Hindlimb muscle (tissue), 1 donor: ENCODE data around the gene ATRAID. TPM values are rescaled to one million over a fixed set of nuclear protein-coding genes. Genes with fewer than 3 reads are reported as not detected.
A peak's percentile ranks its signal among the peaks of the same experiment; 100 is the strongest.
"Not testable (repeated sequence)": the region's sequence is repeated elsewhere in the genome, so short reads cannot be mapped to it uniquely, and the experiment has no call there.

Experiments used
- DNase-seq: peaks from one replicate; pipeline ENCODE4 v3.0.0-alpha.2; 2013
- polyA plus RNA-seq: library from polyadenylated mRNA; unstranded; fragments of 120-200 nt; gene quantifications from one replicate; pipeline ENCODE4 v1.2.1, GENCODE V29; 2013; ENCODE audit not compliant: insufficient read length

ATRAID gene
- 83.7 TPM for polyA plus RNA-seq

GRCh38 chr2:27211943-27212625, at the start of gene ATRAID, which contains the start of gene SLC5A6:
Gene ATRAID (plus strand): TSS chr2:27212041. CDS start chr2:27212369, 328 bp downstream.
Gene SLC5A6 (minus strand): TSS chr2:27212268. CDS start chr2:27207650, 4,618 bp downstream.
- peak; percentile 94 for DNase-seq

DNA sequence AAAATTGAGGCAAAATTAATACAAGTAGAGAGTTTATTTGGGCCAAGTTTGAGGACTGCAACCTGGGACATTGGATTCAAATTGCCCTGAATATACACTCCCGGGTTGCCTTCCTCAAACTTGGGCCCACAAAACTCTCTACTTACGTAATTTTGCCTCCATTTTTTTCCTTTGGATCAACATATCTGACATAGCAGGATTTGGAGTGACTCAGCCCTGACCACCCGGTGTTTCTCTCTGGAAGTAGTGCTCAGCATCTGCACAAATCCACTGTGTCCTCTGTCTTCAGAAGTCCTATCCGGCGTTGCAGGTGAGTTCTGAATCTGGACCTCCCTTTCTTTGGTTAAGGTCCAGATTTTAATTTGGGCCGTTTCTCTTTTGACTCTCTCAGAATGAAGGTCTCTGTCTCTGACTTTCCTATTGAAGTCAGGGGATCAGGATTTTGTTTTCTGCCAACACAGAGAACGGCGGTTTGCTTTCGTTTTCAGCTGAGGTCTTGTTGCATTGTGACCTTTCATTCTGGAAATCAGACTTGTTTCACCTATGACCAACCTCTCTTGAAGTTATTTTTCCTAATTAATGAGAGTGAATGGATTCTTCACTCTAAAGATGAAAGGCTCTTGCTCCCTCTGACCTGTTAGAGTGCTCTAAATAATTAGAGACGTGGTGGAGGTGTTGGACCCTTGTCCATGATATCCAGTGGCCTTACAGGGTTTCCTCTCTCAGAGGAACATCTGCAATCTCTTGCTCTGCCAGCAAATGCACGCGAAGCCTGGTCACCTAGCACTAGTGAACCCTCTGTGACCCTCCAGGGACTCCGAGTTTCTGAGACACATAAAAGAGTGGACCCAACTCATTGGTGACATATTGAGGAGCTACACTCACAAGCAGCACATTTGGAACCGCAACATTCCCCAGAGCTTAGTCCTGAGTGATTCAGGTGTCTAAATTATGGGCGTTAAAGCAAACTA, 49.4 kb upstream of the ATRAID start:
- no peak for DNase-seq

- DNase-seq = no peak
Measured at GRCh38 chr2:27164960-27165763, 46.7 kb upstream of the ATRAID start.

DNA sequence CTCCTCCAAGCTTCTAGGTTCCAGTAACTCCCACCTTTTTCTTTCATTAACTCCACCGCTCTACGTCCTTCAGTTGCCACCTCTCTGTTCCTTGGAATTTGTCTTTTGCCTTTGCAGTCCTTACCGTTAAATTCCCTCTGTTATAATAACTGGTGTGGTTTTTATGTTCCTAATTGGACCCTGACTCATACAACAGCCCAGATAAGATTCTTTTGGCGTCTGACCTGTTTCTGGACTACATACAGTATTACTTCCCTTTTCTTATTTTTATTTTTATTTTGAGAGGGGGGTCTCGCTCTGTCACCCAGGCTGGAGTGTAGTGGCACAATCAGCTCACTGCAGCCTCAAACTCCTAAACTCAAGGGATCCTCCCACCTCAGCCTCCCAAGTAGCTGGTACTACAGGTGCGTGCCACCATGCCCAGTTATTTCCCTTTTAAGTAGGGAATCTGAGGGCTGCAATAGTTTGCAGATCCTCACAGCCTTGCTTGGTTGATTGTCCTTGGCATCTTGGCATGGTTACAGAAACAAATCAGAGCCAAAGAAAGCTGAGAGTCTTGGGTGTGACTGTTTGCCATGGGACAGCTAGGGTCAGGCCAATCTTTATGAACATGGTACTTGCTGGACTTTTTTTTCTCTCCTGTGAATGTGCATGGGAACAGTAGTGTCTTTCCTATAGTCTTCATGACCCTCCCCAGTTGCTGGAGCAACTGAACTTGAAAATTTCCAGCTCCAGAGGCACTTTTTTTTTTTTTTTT, 41.1 kb upstream of the ATRAID start:
- no peak for DNase-seq

- DNase-seq = no peak
Measured at GRCh38 chr2:27171351-27171848, 40.4 kb upstream of the ATRAID start.

- no peak for DNase-seq
Measured at GRCh38 chr2:27174638-27175037, 37.2 kb upstream of the ATRAID start.

DNA sequence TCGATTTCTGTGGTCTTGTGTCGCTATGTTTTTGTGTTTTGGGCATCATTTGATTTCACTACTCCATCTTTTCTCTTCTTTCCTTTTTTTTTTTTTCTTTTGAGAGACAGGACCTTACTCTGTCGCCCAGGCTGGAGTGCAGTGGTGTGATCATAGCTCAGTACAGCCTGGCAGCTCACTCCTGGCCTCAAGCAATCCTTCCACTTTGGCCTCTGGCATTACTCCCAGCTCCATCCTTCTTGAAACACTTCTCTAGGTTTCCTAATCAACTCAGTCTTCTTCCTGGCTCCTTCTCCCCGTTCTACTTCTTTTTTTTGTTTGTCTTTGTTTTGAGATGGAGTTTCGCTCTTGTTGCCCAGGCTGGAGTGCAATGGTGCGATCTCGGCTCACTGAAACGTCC, 36.5 kb upstream of the ATRAID start:
- no peak for DNase-seq

DNA sequence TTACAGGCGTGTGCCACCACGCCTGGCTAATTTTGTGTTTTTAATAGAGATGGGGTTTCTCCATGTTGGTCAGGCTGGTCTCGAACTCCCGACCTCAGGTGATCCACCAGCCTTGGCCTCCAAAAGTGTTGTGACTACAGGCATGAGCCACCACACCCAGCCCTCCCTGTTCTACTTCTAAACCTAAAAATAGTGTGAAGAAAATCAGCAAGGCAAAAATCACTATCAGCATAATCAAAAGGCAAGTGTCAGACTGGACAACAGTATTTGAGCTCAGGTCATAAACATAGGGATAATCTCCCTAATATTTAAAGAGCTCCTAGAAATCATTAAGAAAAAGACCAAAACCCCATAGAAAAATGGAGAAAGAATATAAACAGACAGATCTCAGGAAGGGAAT, 36.1 kb upstream of the ATRAID start:
- not testable (repeated sequence) for DNase-seq

DNA sequence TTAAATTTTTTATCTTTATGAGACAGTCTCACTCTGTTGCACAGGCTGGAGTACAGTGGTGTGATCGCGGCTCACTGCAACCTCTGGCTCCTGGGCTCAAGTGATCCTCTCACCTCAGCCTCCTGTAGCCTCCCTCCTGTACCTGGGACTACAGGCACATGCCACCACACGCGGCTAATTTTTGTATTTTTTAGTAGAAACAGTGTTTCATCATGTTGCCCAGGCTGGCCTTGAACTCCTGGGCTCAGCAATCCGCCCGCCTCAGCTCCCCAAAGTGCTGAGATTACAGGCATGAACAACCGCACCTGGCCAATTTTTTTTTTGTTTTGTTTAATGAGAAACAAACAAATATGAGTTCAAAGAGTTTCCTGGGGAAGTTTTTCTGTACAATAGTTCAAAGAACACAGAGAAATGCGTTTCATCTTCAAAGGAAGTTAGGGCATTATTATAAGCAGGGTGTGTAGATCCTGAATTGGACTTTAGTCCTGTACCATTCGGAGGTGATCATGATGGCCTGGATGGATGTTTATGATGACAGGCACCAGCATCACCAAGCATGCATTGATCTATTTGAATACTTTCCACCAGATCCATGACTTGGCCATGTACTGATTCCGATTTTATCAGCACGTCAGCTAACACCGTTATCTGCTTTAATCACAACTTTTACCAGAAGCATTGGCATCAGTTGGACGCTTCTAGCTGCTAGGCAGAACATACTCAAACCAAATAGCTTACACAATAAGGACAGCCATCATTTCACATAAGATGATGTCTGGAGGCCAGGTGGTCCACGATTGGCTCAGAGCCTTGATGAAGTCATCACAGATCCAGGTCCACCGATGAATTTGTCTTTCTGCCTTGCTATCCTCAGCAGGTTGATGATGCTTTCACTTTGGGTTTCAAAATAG, 34.1 kb upstream of the ATRAID start:
- DNase-seq = no peak

DNA sequence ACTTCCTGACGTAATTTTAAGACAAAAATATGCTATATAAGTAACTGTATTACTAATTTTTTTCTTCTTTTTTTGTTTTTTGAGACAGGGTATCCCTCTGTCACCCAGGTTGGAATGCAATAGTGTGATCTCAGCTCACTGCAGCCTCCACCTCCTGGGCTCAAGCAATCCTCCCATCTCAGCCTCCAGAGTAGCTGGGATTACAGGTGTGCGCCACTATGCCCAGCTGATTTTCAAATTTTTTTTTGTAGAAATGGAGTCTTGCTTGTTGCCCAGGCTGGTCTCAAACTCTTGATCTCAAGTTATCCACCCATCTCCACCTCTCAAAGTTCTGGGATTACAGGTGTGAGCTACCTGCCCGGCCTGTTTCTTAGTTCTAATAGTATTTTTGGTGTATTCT, 33.4 kb upstream of the ATRAID start:
- DNase-seq = no peak

DNA sequence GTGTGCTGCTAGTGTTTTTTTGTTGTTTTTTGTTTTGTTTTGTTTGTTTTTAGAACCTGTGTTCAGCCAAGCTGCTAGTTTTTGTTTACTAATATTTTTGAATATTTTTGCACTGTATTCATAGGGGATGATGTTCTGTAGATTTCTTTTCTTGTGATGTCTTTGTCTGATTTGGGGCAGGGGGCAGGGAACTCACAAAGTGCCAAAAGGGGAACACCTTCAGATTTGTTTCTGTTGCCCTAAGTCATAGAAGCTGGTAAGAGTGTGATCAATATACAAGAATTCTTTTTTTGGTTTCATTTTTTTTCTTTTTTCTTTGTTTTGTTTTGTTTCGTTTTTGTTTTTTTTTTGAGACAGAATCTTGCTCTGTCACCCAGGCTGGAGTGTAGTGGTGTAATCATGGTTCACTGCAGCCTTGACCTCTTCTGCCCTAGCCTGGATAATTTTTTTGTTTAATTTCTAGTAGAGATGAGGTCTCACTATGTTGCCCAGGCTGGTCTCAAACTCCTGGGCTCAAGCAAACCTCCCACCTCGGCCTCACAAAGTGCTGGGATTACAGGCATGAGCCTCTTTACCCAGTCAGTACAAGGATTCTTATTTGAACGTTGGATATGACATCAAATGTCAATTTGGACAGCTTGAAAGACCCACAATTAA, 32.4 kb upstream of the ATRAID start:
- no peak for DNase-seq

DNA sequence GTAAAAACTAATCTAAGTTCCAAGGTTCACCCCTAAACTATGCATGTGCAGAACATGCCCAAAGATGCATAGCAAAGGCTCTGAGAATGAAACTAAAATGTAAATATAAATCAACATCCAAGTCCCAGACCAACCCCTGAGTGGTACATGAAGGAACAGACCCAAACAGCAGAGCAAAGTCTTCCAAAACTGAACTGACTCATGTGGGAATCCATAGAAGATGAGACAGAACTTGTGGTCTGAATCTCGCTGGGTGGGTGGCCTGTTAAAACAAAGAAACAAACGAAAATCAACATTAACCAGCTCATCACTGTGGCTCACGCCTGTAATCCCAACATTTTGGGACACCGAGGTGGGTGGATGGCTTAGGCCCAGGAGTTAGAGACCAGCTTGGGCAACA, 29.5 kb upstream of the ATRAID start:
- DNase-seq = no peak

DNA sequence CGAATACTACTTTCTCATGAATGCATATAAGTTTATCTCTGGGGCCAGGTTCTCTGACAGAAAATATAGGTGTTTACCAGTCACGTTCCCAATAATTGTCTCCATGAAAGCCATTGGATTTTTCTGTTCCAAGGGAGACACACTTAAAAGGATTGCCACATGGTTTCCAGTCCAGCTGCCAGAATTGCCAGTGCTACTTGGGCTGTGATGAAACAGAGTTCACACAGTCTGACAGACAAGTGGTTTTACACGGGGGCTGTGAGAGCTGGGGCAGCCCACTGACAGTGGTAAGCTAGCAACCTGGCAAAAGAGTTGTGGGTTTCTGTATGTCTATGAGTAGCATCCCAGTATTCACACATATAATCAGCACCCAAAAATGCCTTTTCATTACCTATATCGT, 27.7 kb upstream of the ATRAID start:
- no peak for DNase-seq

DNA sequence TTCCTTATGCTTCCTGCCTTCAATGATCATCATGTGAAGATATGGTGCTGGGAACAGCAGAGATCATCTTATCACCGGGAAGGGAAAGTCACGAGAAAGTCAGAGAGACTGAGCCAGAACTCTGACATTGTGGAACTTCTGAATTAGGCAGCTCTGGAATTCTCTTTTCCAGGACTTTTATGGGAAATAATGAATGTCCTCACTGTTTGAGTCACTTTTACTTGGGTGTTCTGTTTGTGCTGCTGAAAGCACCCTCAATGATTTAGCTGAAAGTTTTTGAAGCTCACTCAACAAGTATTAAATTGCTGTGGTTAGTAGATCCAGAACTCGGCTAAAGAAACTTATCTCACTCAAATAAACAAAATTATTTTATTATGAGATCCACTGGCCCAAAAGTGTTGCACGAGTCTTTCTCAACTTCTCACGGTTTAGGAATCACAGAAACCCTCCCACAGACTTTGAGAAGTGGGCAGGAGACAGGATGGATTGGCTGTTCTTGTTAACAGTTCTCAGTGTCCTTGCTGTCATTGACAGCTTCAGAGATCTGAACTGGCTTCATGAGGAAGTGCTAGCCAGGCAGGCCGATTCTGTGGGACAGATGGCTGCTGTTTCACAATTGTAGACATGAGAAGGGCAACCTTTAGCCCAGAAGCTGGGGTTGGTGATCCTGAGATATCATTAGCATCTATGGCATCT, 26.4 kb upstream of the ATRAID start:
- no peak for DNase-seq

DNA sequence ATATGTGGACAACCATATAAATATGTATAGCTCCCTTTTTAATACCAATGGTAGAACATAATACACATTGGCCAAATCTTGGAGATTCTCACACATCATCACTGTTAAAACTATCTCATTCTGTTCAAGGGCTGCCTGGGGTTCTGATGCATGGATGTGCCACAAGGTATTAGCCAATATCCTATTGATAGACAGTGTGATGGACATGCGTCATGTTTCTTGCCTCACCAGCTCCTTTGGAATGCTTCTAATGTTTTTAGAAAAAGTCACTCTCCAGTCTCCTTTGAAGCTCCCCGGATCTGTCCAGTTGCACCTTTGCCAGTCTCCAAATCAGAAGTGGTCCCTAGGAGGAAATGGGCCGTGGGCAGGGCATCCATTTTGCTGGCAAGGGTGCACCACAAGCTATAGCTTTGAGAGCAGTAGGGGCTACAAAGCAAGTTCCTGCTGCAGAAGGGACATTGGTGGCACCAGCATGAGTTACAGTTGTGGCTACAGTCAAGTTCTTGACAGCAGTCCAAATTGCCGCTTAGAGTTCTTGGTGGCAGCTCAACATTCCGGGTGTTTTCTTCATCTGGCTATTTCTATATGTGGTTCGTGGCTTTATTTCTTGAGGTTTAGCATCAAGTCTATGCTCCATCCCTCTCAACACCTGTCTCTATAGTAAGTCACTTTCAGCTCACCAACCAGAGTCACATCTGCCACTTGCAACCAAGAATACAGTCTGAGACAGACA, 25.1 kb upstream of the ATRAID start:
- no peak for DNase-seq

GRCh38 chr2:27189989-27190388, 21.9 kb upstream of the ATRAID start:
- no peak for DNase-seq

- DNase-seq = peak; percentile 40
Measured at GRCh38 chr2:27191070-27191829, 20.6 kb upstream of the ATRAID start.
